Liver (tissue), 9 donors: ENCODE measurements around the gene MED12L. TPM values are rescaled to one million over a fixed set of nuclear protein-coding genes. Genes with fewer than 3 reads are reported as not detected.

Experiments used
- DNase-seq: peaks from one replicate; pipeline ENCODE4 v3.0.0-alpha.2; 2017; ENCODE audit warnings: low spot score
- H3K27ac ChIP-seq, 2 donors: one replicate each; pipeline ENCODE4 v1.7.0; 2013; ENCODE audit warnings: inconsistent platforms in 2 of 2, low read length in 2 of 2, control low read depth in 1 of 2, low read depth in 1 of 2, mild to moderate bottlenecking in 1 of 2
- H3K27me3 ChIP-seq, 4 donors: one replicate each; pipeline versions ENCODE4 v1.6.1 to v1.7.0; 2013; ENCODE audit warnings: low read length in 3 of 4, inconsistent platforms in 1 of 4, mild to moderate bottlenecking in 1 of 4, moderate library complexity in 1 of 4; ENCODE audit not compliant: control insufficient read depth in 4 of 4, insufficient read depth in 4 of 4
- H3K36me3 ChIP-seq, 4 donors: one replicate each; pipeline versions ENCODE4 v1.6.1 to v1.7.0; 2013; ENCODE audit warnings: low read length in 3 of 4, mild to moderate bottlenecking in 3 of 4, low read depth in 1 of 4, moderate library complexity in 1 of 4; ENCODE audit not compliant: control insufficient read depth in 4 of 4, insufficient read depth in 3 of 4
- H3K4me1 ChIP-seq, 4 donors: one replicate each; pipeline versions ENCODE4 v1.6.1 to v1.7.0; 2013; ENCODE audit warnings: low read length in 3 of 4, mild to moderate bottlenecking in 3 of 4, moderate library complexity in 1 of 4; ENCODE audit not compliant: control insufficient read depth in 4 of 4, insufficient read depth in 4 of 4
- H3K4me3 ChIP-seq, 3 donors: one replicate each; pipeline versions ENCODE4 v1.6.1 to v1.7.0; 2013; ENCODE audit warnings: low read length in 3 of 3, control low read depth in 1 of 3, low read depth in 1 of 3, mild to moderate bottlenecking in 1 of 3
- H3K9ac ChIP-seq, 2 donors: one replicate each; pipeline ENCODE4 v1.7.0; 2013; ENCODE audit warnings: low read length in 2 of 2, mild to moderate bottlenecking in 2 of 2, moderate library complexity in 2 of 2, control low read depth in 1 of 2, low read depth in 1 of 2
- H3K9me3 ChIP-seq, 4 donors: one replicate each; pipeline versions ENCODE4 v1.6.1 to v1.7.0; 2013; ENCODE audit warnings: low read length in 3 of 4; ENCODE audit not compliant: control insufficient read depth in 4 of 4
- ATF3 ChIP-seq: IDR thresholded peaks from 2 replicates; pipeline ENCODE4 v1.6.1; 2016; ENCODE audit warnings: antibody characterized with exemption
- CTCF ChIP-seq: fragments of 150-350 bp; IDR thresholded peaks from 2 replicates; pipeline ENCODE4 v1.5.1; 2017; ENCODE audit warnings: improper control_type of control experiment, low read depth, low read length; ENCODE audit not compliant: missing input control
- FOXA1 ChIP-seq: IDR thresholded peaks from 2 replicates; pipeline ENCODE4 v1.6.1; 2016; ENCODE audit warnings: antibody characterized with exemption
- FOXA2 ChIP-seq: IDR thresholded peaks from 2 replicates; pipeline ENCODE4 v1.6.1; 2016; ENCODE audit warnings: antibody characterized with exemption
- GABPA ChIP-seq, 2 donors: IDR thresholded peaks in 1 of 2; conservative IDR thresholded peaks in 1 of 2; 2 replicates each; pipeline ENCODE4 v1.6.1; 2016; ENCODE audit warnings: antibody characterized with exemption in 2 of 2, mild to moderate bottlenecking in 1 of 2, moderate library complexity in 1 of 2
- HNF4A ChIP-seq, 2 donors: conservative IDR thresholded peaks; 2 replicates each; pipeline ENCODE4 v1.6.1; 2016; ENCODE audit warnings: antibody characterized with exemption in 2 of 2, mild to moderate bottlenecking in 2 of 2
- HNF4G ChIP-seq: IDR thresholded peaks from 2 replicates; pipeline ENCODE4 v1.6.1; 2016; ENCODE audit warnings: antibody characterized with exemption
- MAX ChIP-seq: IDR thresholded peaks from 2 replicates; pipeline ENCODE4 v1.6.1; 2016; ENCODE audit warnings: antibody characterized with exemption
- NR2F2 ChIP-seq: IDR thresholded peaks from 2 replicates; pipeline ENCODE4 v1.6.1; 2016; ENCODE audit warnings: antibody characterized with exemption
- RAD21 ChIP-seq, 2 donors: IDR thresholded peaks; 2 replicates each; pipeline ENCODE4 v1.6.1; 2016; ENCODE audit warnings: antibody characterized with exemption in 2 of 2, mild to moderate bottlenecking in 2 of 2
- RXRA ChIP-seq, 2 donors: IDR thresholded peaks; 2 replicates each; pipeline ENCODE4 v1.6.1; 2017 to 2018; ENCODE audit warnings: antibody characterized with exemption in 2 of 2, mild to moderate bottlenecking in 1 of 2
- TAF1 ChIP-seq: conservative IDR thresholded peaks from 2 replicates; pipeline ENCODE4 v1.6.1; 2016; ENCODE audit warnings: antibody characterized with exemption, mild to moderate bottlenecking
- ZBTB33 ChIP-seq: IDR thresholded peaks from 2 replicates; pipeline ENCODE4 v1.6.1; 2016; ENCODE audit warnings: antibody characterized with exemption
- WGBS: extraction: QIAGEN DNeasy Blood & Tissue Kit; methylation state at CpG from one replicate; pipeline ENCODE4 v1.1.7; 2013; 5-methylcytosine and 5-hydroxymethylcytosine counted together
- polyA plus RNA-seq, 2 donors: library from polyadenylated mRNA; stranded (reverse) in 1 of 2; unstranded in 1 of 2; fragments of 200-250 nt in 1 of 2; fragments of >200 nt in 1 of 2; fragmentation: Nextera tagmentation in 1 of 2; extraction: Ambion mirVana in 1 of 2; gene quantifications; one replicate each; pipeline versions ENCODE4 v1.2.1 to v1.2.3, GENCODE V29; 2013 to 2015
- total RNA-seq, 2 donors: library from RNA; depleted of rRNA; stranded (reverse); fragments of >200 nt; gene quantifications; one replicate each; pipeline ENCODE4 v1.2.3, GENCODE V29; 2014
- TF ChIP-seq, protein P1 (sequence below): IDR thresholded peaks from 2 replicates; pipeline ENCODE4 v1.6.1; 2016; ENCODE audit warnings: antibody characterized with exemption, mild to moderate bottlenecking
- donor health status: healthy.
- donor health status: healthy.
- donor health status: healthy.
- donor health status: healthy.
- donor health status: healthy.

MED12L gene
- total and polyA plus RNA-seq, 4 donors = 0.02 to 2.1 (median 0.49) TPM

DNA sequence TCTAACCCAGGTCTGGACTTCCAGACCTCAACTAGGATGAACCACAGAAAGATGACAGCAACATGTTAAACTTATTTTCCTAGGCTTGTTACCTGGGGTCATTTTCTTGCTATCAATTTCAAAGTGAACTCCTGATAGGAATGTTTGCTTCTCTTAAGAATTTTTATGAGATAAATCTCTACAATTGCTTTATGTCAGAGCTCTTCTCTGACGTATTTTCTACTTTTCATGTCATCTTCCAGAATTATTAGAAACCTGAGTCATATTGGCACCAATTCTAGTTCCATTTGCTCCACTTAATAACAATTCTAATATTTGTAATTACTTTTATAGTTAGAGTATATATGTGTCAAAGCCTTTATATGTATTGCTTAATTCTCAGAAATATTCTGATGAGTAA, 377.5 kb downstream of the MED12L start:
- Histone ChIP-seq H3K9ac (no peak overlapping the region), H3K27ac (no peak overlapping the region), H3K27me3 (peaks cover 0 to 7% (median 0%) of the 10 kb centered on the region in 4 donors), H3K36me3 (no peaks in the 10 kb centered on the region), H3K4me3 (no peak overlapping the region), H3K4me1 (peaks cover 0 to 7% (median under 1%) of the 10 kb centered on the region in 4 donors), H3K9me3 (no peaks in the 10 kb centered on the region)
- DNase-seq = no peak
- TF ChIP-seq, protein P1, sequence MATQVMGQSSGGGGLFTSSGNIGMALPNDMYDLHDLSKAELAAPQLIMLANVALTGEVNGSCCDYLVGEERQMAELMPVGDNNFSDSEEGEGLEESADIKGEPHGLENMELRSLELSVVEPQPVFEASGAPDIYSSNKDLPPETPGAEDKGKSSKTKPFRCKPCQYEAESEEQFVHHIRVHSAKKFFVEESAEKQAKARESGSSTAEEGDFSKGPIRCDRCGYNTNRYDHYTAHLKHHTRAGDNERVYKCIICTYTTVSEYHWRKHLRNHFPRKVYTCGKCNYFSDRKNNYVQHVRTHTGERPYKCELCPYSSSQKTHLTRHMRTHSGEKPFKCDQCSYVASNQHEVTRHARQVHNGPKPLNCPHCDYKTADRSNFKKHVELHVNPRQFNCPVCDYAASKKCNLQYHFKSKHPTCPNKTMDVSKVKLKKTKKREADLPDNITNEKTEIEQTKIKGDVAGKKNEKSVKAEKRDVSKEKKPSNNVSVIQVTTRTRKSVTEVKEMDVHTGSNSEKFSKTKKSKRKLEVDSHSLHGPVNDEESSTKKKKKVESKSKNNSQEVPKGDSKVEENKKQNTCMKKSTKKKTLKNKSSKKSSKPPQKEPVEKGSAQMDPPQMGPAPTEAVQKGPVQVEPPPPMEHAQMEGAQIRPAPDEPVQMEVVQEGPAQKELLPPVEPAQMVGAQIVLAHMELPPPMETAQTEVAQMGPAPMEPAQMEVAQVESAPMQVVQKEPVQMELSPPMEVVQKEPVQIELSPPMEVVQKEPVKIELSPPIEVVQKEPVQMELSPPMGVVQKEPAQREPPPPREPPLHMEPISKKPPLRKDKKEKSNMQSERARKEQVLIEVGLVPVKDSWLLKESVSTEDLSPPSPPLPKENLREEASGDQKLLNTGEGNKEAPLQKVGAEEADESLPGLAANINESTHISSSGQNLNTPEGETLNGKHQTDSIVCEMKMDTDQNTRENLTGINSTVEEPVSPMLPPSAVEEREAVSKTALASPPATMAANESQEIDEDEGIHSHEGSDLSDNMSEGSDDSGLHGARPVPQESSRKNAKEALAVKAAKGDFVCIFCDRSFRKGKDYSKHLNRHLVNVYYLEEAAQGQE = no peak
- WGBS = 87% methylated on average over 1 of the region's 1 CpG

DNA sequence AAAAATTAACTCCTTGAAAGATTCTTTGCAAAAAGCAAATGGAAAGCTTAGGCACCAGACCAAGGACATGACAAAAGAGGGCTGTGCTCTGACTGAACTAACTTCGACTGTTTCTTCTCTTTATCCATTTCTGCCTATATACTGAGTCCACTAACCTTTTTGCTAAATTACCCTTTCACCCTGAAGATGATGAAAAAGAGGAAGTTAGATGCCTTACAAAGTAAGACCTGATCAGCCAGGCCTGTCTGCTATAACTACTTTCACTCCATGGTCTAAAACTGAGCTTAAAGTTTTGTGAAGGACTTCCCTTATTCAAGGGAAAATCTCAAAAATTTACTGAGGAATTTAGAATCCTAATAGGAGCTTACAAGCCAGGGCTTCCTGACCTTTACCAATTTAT, 381.6 kb downstream of the MED12L start:
- Histone ChIP-seq H3K36me3 (no peaks in the 10 kb centered on the region), H3K4me3 (no peak overlapping the region), H3K4me1 (no peaks in the 10 kb centered on the region), H3K27me3 (peaks cover 0 to 2% (median 0%) of the 10 kb centered on the region in 4 donors), H3K9ac (no peak overlapping the region), H3K9me3 (no peaks in the 10 kb centered on the region), H3K27ac (no peak overlapping the region)
- TF ChIP-seq MAX (no peak), ATF3 (no peak), CTCF (no peak), GABPA (IDR thresholded peaks at IDR 0.05 in 1 of 2, conservative IDR thresholded peaks at IDR 0.05 in 1 of 2) (no peak), FOXA2 (no peak), FOXA1 (no peak), RXRA (IDR thresholded peaks at IDR 0.05) (no peak), RAD21 (IDR thresholded peaks at IDR 0.05) (no peak), HNF4G (no peak), TAF1 (no peak)
- 86% methylated on average over 1 of the region's 1 CpG for WGBS
- DNase-seq = no peak

GRCh38 chr3:151468284-151468917, 382.9 kb downstream of the MED12L start:
- Histone ChIP-seq H3K4me1 (no peaks in the 10 kb centered on the region), H3K27me3 (no peaks in the 10 kb centered on the region), H3K9ac (no peak overlapping the region), H3K27ac (no peak overlapping the region), H3K4me3 (no peak overlapping the region), H3K36me3 (no peaks in the 10 kb centered on the region), H3K9me3 (no peaks in the 10 kb centered on the region)
- WGBS = 39% methylated on average over 9 of the region's 9 CpGs
- no peak for DNase-seq
- TF ChIP-seq NR2F2 (no peak), MAX (no peak), FOXA2 (no peak), RXRA (IDR thresholded peaks at IDR 0.05) (no peak), RAD21 (IDR thresholded peaks at IDR 0.05) (peak; percentile 89 to 94), FOXA1 (no peak), HNF4A (conservative IDR thresholded peaks at IDR 0.05) (no peak), ZBTB33 (no peak), CTCF (peak; percentile 86)
